HG03575 (cell line): ENCODE results near the gene CCDC178.
"Not testable (repeated sequence)": the region's sequence is repeated elsewhere in the genome, so short reads cannot be mapped to it uniquely, and the experiment has no call there.

Experiments used
- ATAC-seq: cut with Tn5 transposase; IDR thresholded peaks from one replicate; pipeline ENCODE4 v1.9.1; 2021; ENCODE audit not compliant: unreplicated experiment, insufficient number of reproducible peaks, low FRiP score; ENCODE audit errors: extremely low read depth

The CCDC178 gene, protein sequence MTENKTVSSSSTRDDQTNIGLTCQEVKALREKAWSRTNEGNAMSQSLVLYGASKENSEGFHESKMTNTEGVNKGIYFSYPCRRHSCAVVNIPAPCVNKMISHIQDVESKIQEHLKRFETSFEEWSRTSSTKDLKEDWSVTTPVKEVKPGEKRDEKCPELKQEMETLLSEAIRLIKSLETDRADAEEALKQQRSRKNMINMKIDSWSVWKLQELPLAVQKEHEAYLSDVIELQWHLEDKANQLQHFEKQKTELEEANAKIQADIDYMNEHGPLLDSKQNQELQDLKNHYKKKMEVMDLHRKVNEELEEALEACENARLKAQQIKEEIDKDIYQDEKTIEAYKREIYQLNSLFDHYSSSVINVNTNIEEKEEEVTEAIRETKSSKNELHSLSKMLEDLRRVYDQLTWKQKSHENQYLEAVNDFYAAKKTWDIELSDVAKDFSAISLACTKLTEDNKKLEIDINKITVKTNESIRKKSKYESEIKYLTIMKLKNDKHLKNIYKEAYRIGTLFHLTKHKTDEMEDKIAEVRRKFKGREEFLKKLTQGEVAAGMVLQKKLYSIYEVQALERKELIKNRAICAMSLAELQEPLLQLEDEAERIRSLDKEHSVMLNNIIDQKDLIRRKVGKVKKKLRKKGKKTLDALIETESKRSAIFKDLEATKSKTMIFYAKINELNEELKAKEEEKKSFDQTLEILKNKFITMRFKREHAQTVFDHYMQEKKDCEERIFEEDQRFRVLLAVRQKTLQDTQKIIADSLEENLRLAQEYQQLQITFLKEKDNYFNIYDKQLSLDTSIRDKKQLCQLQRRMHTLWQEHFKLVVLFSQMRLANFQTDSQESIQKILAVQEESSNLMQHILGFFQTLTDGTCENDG

GRCh38 chr18:33440060-33441043 lies at the start of gene CCDC178:
TSS of gene CCDC178 (minus strand) at chr18:33440721. CDS start at chr18:33412088, 28,633 bp downstream.
- ATAC-seq = no peak

DNA sequence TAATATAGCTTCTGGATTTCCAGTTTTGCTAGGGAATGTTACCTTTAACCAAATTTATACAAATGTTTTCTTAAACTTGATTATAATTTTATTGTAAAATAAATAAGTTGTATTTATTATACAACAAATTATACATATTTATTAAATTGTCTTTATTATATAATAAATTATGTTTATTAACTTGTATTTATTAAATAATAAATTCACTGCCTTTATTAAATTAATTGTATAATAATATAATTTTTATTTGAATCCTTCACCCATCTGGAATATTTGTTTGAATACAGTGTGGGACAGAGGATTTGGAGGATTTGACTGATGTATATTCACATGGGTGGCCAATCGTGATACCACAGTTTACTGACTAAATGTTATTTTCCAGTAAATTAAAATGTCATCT lies 43.4 kb upstream of the CCDC178 start:
- no peak for ATAC-seq

DNA sequence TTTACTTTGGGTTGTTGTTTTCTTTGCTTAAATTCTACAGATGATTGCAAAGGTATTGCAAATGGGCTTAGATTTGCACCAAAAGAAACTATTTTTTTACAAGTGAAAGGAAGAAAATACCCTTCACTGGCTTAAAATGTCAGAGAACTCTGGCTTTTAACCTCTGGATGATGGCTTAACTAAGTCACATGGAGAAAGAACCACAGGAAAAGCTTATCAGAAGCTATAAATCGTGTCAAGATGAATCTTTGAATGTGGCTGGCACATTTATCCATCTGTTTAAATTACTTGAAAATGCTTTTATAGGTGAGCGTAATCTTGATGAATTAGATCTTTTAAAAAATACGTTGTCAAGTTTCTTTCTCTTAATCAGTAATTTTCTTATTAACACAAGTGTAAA lies 32.0 kb upstream of the CCDC178 start:
- no peak for ATAC-seq

GRCh38 chr18:33470216-33470615 lies 29.7 kb upstream of the CCDC178 start:
- no peak for ATAC-seq

- no peak for ATAC-seq
Measured at GRCh38 chr18:33469699-33470098, 29.2 kb upstream of the CCDC178 start.

- ATAC-seq = no peak
Measured at GRCh38 chr18:33467531-33467930, 27.0 kb upstream of the CCDC178 start.

DNA sequence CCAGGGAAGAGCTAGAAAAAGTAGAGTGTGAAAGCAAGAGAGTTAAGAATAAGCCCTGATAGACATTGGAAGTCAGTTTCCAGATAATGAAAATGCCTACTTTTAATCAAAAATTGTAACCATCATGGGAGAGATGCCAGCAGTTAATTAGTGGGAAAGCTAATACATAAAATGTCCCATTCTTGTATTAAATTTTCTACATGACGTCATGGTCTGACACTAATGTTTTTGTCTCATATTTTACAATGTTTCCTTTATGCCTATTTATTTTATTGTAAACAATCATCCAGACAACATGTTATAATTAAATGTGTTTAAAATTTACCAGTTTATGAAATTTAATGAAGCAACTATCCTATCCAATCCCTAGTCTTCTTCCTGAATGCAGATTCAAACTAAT lies 26.3 kb upstream of the CCDC178 start:
- ATAC-seq = no peak

DNA sequence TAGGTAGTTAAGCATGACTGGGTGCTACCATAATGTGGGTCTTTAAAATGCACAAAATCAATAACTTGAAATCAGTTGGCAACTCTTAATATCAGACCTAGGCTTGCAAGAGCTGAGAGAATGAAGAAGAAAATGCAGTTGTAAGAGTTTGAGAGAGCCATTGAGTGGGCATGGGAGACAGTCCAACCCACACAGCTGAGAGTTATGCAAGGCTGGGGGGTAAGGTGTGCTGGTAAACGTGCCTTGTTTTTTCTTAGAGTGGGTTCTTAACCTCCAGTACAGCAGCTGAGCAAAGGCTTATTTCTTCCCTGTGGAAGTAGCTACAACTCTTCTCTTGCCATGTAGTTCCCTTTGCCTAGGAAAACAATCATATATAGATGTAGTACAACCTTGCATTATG lies 20.2 kb upstream of the CCDC178 start:
- ATAC-seq = no peak

DNA sequence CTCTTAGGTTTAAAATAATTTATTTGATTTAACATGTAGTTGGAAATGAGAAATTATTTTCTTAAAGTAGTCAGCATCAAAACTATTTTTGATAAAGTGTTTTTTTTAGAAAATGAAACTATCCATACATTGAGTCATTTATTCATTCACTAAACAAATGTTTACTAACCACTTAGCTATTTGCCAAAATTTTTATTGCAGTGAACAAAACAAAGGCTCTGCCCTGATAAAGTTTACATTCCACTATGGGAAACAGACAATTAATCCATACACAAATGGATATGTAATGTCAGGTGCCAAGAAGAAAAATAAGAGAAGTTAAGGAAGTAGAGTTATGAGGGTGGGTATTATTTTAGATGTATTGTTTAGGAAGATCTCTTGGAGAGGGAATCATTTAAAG lies 19.1 kb upstream of the CCDC178 start:
- no peak for ATAC-seq

GRCh38 chr18:33446604-33447003 lies 6.1 kb upstream of the CCDC178 start:
- ATAC-seq = no peak

DNA sequence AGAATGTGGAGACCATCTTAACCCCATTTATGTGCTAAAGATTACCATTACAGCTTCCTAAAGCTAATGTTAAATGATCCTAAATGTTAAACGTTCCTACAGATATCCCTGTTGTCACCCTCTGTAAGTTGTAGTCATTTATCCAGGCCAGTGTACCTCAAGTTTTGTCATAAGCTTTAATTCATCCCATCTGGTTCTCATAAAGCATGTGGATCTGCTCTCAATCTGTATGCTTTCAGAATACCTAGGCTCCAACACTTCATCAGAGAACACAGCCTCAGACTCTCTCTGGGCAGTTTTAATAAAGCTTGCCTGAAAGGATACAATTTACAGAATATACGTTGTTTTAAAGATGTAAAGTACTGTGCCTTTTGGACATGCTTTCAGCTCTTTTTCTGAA lies 4.2 kb upstream of the CCDC178 start:
- no peak for ATAC-seq

DNA sequence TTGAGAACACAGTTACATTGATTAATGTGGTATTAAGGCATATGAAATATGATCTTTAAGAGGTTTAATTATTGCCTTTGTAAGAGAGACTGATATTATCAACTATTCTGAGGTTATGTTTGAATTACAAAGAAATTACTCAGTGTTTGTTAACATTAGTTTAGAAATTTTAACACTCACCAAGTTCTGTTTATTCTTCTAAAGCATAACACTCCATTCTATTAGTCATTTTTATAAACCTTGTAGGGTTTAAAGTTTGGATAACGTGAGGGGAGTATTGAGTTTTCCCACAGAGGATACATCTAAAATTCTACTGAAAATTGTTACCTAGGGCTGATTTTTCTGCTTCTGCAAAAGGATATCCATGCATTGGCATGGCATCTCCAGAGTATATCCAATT lies 7.7 kb downstream of the CCDC178 start:
- ATAC-seq = no peak

DNA sequence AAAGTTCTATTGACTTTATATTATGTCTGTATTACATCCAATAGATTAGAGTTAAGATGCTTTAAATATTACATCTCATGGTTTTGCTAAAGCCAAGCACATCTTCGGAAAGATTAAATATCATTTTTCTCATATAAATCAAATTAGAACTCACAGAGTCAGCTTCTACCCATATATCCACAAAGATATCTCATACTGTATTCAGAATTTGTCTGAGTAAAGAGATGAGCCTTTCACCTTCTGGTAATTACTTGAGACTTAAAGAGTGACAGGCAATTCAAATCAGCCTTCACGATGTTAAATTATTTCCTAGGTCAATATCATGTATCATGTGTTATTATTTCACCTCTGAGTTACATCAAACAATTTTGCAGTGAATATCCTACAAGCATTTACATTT lies 13.0 kb downstream of the CCDC178 start:
- no peak for ATAC-seq

- ATAC-seq = no peak
Measured at GRCh38 chr18:33424266-33424946, 16.1 kb downstream of the CCDC178 start.

- ATAC-seq = no peak
Measured at GRCh38 chr18:33421225-33421624, 19.3 kb downstream of the CCDC178 start.

DNA sequence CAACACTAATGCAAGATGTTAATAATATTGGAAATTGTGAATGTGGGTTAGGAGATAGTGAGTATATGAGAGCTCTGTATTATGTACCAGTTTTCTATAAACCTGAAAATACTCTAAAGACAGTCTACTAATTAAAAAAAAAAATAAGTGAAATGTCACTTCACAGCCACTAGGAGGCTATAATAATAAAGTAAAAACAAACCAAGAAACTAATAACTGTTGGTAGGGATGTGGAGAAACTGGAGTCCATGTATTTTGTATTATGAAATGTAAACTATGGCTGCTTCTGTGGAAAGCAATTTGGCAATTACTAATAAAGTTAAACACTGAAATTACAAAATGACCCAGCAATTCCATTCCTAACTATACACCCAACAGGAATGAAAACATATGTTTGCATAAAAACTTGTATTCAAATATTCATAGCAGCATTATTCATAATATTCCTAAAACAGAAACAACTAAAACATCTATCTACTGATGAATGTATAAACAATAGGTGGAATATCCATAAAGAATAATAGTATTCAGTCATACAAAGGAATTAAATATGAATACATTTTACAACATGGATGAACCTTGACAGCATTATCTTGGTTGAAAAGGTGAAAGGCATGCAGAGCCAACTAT lies 36.2 kb downstream of the CCDC178 start:
- ATAC-seq = no peak

DNA sequence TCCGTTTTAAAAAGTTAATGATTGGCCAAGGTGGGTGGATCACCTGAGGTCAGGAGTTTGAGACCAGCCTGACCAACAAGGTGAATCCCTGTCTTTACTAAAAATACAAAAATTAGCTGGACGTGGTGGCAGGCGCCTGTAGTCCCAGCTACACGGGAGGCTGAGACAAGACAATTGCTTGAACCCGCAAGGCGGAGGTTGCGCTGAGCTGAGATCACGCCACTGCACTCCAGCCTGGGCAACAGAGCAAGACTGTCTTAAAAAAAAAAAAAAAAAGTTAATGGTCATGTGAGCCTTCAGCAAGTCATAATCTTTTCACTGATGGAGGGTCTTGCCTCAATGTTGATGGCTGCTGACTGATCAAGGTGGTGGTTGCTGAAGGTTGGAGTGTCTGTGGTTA lies 41.6 kb downstream of the CCDC178 start:
- not testable (repeated sequence) for ATAC-seq

DNA sequence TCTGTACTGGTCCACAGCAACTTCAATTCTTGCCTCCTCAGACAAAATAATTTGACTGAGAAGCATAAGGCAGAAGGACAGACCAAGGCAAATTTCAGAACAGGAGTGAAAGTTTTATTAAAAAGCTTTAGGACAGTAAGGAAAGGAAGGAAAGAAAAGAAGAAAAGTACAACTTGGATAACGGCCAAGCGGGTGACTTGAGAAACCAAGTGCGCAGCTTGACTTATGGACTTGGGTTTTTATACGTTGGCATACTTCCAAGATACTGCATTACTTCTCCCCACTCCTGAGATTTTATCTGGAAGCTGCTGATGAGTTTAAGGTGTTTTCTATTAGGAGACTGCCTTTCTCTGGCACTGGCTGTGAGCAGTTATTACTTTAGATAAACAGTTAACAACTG lies 64.7 kb downstream of the CCDC178 start:
- ATAC-seq = no peak
